H9 (cell line): Measurements from ENCODE around the gene LNPEP. TPM values are rescaled to one million over a fixed set of nuclear protein-coding genes. Genes with fewer than 3 reads are reported as not detected.

ENCODE experiments used
- DNase-seq: peaks from one replicate; pipeline ENCODE4 v3.0.0-alpha.2; 2017
- H2AFZ ChIP-seq: one replicate; pipeline ENCODE4 v1.6.1; 2013; ENCODE audit warnings: mild to moderate bottlenecking, low read length, control low read depth, moderate library complexity
- H2AK5ac ChIP-seq: 2 replicates; pipeline ENCODE4 v1.6.1; 2013; ENCODE audit warnings: low read length, control low read depth, mixed read lengths; ENCODE audit not compliant: insufficient read length
- H2BK120ac ChIP-seq: one replicate; pipeline ENCODE4 v1.6.1; 2013; ENCODE audit warnings: low read depth, mild to moderate bottlenecking, low read length, control low read depth, inconsistent platforms; ENCODE audit not compliant: poor library complexity, severe bottlenecking
- H2BK12ac ChIP-seq: 2 replicates; pipeline ENCODE4 v1.6.1; 2013; ENCODE audit warnings: low read length, control low read depth, mixed read lengths, low read depth; ENCODE audit not compliant: insufficient read length
- H2BK15ac ChIP-seq: 2 replicates; pipeline ENCODE4 v1.6.1; 2013; ENCODE audit warnings: low read depth, low read length, control low read depth
- H2BK20ac ChIP-seq: one replicate; pipeline ENCODE4 v1.6.1; 2013; ENCODE audit warnings: low read depth, mild to moderate bottlenecking, low read length, control low read depth, inconsistent platforms; ENCODE audit not compliant: poor library complexity, severe bottlenecking
- H2BK5ac ChIP-seq: 2 replicates; pipeline ENCODE4 v1.6.1; 2013; ENCODE audit warnings: low read length, control low read depth, mixed read lengths; ENCODE audit not compliant: insufficient read length
- H3K14ac ChIP-seq: 2 replicates; pipeline ENCODE4 v1.6.1; 2013; ENCODE audit warnings: low read length, control low read depth; ENCODE audit not compliant: insufficient read depth
- H3K18ac ChIP-seq: 2 replicates; pipeline ENCODE4 v1.6.1; 2013; ENCODE audit warnings: low read depth, mild to moderate bottlenecking, mixed read lengths, low read length, control low read depth; ENCODE audit not compliant: insufficient read length
- H3K23ac ChIP-seq: 2 replicates; pipeline ENCODE4 v1.6.1; 2013; ENCODE audit warnings: low read length, control low read depth, mixed read lengths, low read depth; ENCODE audit not compliant: insufficient read length
- H3K23me2 ChIP-seq: 2 replicates; pipeline ENCODE4 v1.6.1; 2013; ENCODE audit warnings: low read depth, mild to moderate bottlenecking, mixed read lengths, low read length, control low read depth; ENCODE audit not compliant: insufficient read length, poor library complexity, severe bottlenecking
- H3K27ac ChIP-seq: 2 replicates; pipeline ENCODE4 v1.5.1; 2013; ENCODE audit warnings: low read length, control low read depth, mixed read lengths, low read depth; ENCODE audit not compliant: insufficient read length
- H3K27me3 ChIP-seq: 2 replicates; pipeline ENCODE4 v1.6.1; 2013; ENCODE audit warnings: low read length, control low read depth, inconsistent platforms; ENCODE audit not compliant: insufficient read depth
- H3K4ac ChIP-seq: 2 replicates; pipeline ENCODE4 v1.6.1; 2013; ENCODE audit warnings: low read depth, mild to moderate bottlenecking, control low read depth, inconsistent platforms, low read length, moderate library complexity
- H3K4me1 ChIP-seq: 2 replicates; pipeline ENCODE4 v1.6.1; 2013; ENCODE audit warnings: low read length, control low read depth, inconsistent platforms; ENCODE audit not compliant: insufficient read depth
- H3K4me2 ChIP-seq: 2 replicates; pipeline ENCODE4 v1.6.1; 2013; ENCODE audit warnings: low read length, control low read depth, mixed read lengths; ENCODE audit not compliant: insufficient read length, insufficient read depth
- H3K56ac ChIP-seq: 2 replicates; pipeline ENCODE4 v1.6.1; 2013; ENCODE audit warnings: low read depth, mild to moderate bottlenecking, mixed read lengths, low read length, control low read depth; ENCODE audit not compliant: insufficient read length
- H3K79me1 ChIP-seq: 2 replicates; pipeline ENCODE4 v1.6.1; 2013; ENCODE audit warnings: low read depth, mild to moderate bottlenecking, moderate library complexity, low read length, control low read depth, inconsistent platforms; ENCODE audit not compliant: insufficient read depth, poor library complexity, severe bottlenecking
- H3K79me2 ChIP-seq: 2 replicates; pipeline ENCODE4 v1.6.1; 2013; ENCODE audit warnings: low read length, control low read depth, inconsistent platforms; ENCODE audit not compliant: insufficient read depth
- H3K9ac ChIP-seq: 2 replicates; pipeline ENCODE4 v1.6.1; 2013; ENCODE audit warnings: low read length, control low read depth, mixed read lengths; ENCODE audit not compliant: insufficient read length; ENCODE audit errors: extremely low read depth
- H3K9me3 ChIP-seq: one replicate; pipeline ENCODE4 v1.6.1; 2013; ENCODE audit warnings: low read depth, low read length, inconsistent platforms; ENCODE audit not compliant: control insufficient read depth
- H3T11ph ChIP-seq: one replicate; pipeline ENCODE4 v1.6.1; 2013; ENCODE audit warnings: mild to moderate bottlenecking, low read length, control low read depth, inconsistent platforms
- H4K20me1 ChIP-seq: one replicate; pipeline ENCODE4 v1.6.1; 2013; ENCODE audit not compliant: control insufficient read depth, insufficient read length, insufficient read depth
- H4K5ac ChIP-seq: 2 replicates; pipeline ENCODE4 v1.6.1; 2013; ENCODE audit warnings: low read depth, mild to moderate bottlenecking, mixed read lengths, low read length, control low read depth; ENCODE audit not compliant: insufficient read length
- H4K8ac ChIP-seq: replicated peaks from 2 replicates; pipeline ENCODE4 v1.6.1; 2013; ENCODE audit warnings: low read length, control low read depth, mixed read lengths, low read depth; ENCODE audit not compliant: insufficient read length
- H4K91ac ChIP-seq: 2 replicates; pipeline ENCODE4 v1.6.1; 2013; ENCODE audit warnings: low read depth, mild to moderate bottlenecking, moderate library complexity, mixed read lengths, low read length, control low read depth; ENCODE audit not compliant: insufficient read length
- H3K27ac Mint-ChIP-seq, 3 experiments: 2 replicates in 2 of 3; 3 replicates in 1 of 3; pipeline ENCODE4 v1.8.0; 2020 to 2021; ENCODE audit warnings: mixed read lengths in 3 of 3, mild to moderate bottlenecking in 1 of 3, moderate library complexity in 1 of 3
- H3K27me3 Mint-ChIP-seq: 2 replicates; pipeline ENCODE4 v1.8.0; 2021; ENCODE audit warnings: low read depth, mild to moderate bottlenecking, moderate library complexity, mixed read lengths
- H3K36me3 Mint-ChIP-seq, 3 experiments: 2 replicates in 2 of 3; 3 replicates in 1 of 3; pipeline ENCODE4 v1.8.0; 2020 to 2021; ENCODE audit warnings: low read depth in 3 of 3, mixed read lengths in 3 of 3; ENCODE audit not compliant: insufficient read depth in 1 of 3
- H3K4me1 Mint-ChIP-seq, 2 experiments: 2 replicates each; pipeline ENCODE4 v1.8.0; 2020; ENCODE audit warnings: mixed read lengths in 2 of 2
- H3K4me3 Mint-ChIP-seq, 2 experiments: 2 replicates in 1 of 2; 3 replicates in 1 of 2; pipeline ENCODE4 v1.8.0; 2020 to 2021; ENCODE audit warnings: mild to moderate bottlenecking in 2 of 2, mixed read lengths in 2 of 2, moderate library complexity in 1 of 2
- H3K9me3 Mint-ChIP-seq, 2 experiments: 2 replicates in 1 of 2; 3 replicates in 1 of 2; pipeline ENCODE4 v1.8.0; 2020; ENCODE audit warnings: mild to moderate bottlenecking in 2 of 2, mixed read lengths in 2 of 2, moderate library complexity in 1 of 2
- WGBS: extraction: QIAGEN DNeasy Blood & Tissue Kit; methylation state at CpG from one replicate; pipeline ENCODE4 v1.1.7; 2013; ENCODE audit warnings: missing lambda C conversion rate, low lambda C conversion rate, mixed read lengths; ENCODE audit not compliant: insufficient read length; ENCODE audit errors: extremely low coverage; 5-methylcytosine and 5-hydroxymethylcytosine counted together
- total RNA-seq: library from RNA; stranded (reverse); gene quantifications from 2 replicates; pipeline ENCODE4 v1.2.1, GENCODE V29; 2021
- TF ChIP-seq, protein P1 (sequence below): fragments of 200-600 bp; sonication (generic); conservative IDR thresholded peaks from 3 replicates; pipeline ENCODE4 v1.8.0; 2021; ENCODE audit warnings: antibody characterized with exemption, mild to moderate bottlenecking

LNPEP gene
- total RNA-seq, 1 experiment from 2014 or later, result 4.1 TPM

GRCh38 chr5:97056263-97056662 lies 120.4 kb downstream of the LNPEP start:
- H2BK15ac ChIP-seq, result no peak overlapping the region
- Mint-ChIP-seq H3K4me1 (peaks cover 0 to 10% of the 10 kb centered on the region in 2 experiments; a peak in 1 of 4 replicates), H3K27ac (no peak overlapping the region), H3K9me3 (peaks cover 0 to 3% of the 10 kb centered on the region in 2 experiments; a peak in 2 of 5 replicates), H3K27me3 (no peaks in the 10 kb centered on the region), H3K4me3 (no peak overlapping the region), H3K36me3 (no peaks in the 10 kb centered on the region)
- H3K18ac ChIP-seq, result no peak overlapping the region
- TF ChIP-seq, protein P1, sequence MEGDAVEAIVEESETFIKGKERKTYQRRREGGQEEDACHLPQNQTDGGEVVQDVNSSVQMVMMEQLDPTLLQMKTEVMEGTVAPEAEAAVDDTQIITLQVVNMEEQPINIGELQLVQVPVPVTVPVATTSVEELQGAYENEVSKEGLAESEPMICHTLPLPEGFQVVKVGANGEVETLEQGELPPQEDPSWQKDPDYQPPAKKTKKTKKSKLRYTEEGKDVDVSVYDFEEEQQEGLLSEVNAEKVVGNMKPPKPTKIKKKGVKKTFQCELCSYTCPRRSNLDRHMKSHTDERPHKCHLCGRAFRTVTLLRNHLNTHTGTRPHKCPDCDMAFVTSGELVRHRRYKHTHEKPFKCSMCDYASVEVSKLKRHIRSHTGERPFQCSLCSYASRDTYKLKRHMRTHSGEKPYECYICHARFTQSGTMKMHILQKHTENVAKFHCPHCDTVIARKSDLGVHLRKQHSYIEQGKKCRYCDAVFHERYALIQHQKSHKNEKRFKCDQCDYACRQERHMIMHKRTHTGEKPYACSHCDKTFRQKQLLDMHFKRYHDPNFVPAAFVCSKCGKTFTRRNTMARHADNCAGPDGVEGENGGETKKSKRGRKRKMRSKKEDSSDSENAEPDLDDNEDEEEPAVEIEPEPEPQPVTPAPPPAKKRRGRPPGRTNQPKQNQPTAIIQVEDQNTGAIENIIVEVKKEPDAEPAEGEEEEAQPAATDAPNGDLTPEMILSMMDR, result no peak
- H2BK120ac ChIP-seq, result no peak overlapping the region
- H3K56ac ChIP-seq, result no peak overlapping the region
- no peak overlapping the region for H3K14ac ChIP-seq
- WGBS, result 100% methylated on average over 1 of the region's 1 CpG
- no peak for DNase-seq
- no peak overlapping the region for H3K27ac ChIP-seq
- no peak overlapping the region for H2AFZ ChIP-seq
- H4K8ac ChIP-seq, result no peak overlapping the region
- H2BK12ac ChIP-seq, result no peak overlapping the region
- no peaks in the 10 kb centered on the region for H3K79me2 ChIP-seq
- no peak overlapping the region for H3T11ph ChIP-seq
- no peaks in the 10 kb centered on the region for H4K20me1 ChIP-seq
- H4K5ac ChIP-seq, result no peak overlapping the region
- H3K9ac ChIP-seq, result no peak overlapping the region
- no peak overlapping the region for H3K4ac ChIP-seq
- H3K27me3 ChIP-seq, result no peaks in the 10 kb centered on the region
- no peaks in the 10 kb centered on the region for H3K79me1 ChIP-seq
- H4K91ac ChIP-seq, result no peak overlapping the region
- H2AK5ac ChIP-seq, result no peak overlapping the region
- H3K23ac ChIP-seq, result no peak overlapping the region
- H3K9me3 ChIP-seq, result no peaks in the 10 kb centered on the region
- no peaks in the 10 kb centered on the region for H3K4me1 ChIP-seq
- H3K4me2 ChIP-seq, result no peak overlapping the region
- H3K23me2 ChIP-seq, result no peaks in the 10 kb centered on the region
- H2BK20ac ChIP-seq, result no peak overlapping the region
- no peak overlapping the region for H2BK5ac ChIP-seq
